NCI-H2227 (cell line): Measurements from ENCODE around the gene ACO2.
"Not testable (repeated sequence)": the region's sequence is repeated elsewhere in the genome, so short reads cannot be mapped to it uniquely, and the experiment has no call there.

Experiments used
- DNase-seq: peaks from one replicate; lab custom pipeline; 2025; ENCODE audit not compliant: unreplicated experiment; lab: John Stamatoyannopoulos, UW

ACO2 gene

DNA sequence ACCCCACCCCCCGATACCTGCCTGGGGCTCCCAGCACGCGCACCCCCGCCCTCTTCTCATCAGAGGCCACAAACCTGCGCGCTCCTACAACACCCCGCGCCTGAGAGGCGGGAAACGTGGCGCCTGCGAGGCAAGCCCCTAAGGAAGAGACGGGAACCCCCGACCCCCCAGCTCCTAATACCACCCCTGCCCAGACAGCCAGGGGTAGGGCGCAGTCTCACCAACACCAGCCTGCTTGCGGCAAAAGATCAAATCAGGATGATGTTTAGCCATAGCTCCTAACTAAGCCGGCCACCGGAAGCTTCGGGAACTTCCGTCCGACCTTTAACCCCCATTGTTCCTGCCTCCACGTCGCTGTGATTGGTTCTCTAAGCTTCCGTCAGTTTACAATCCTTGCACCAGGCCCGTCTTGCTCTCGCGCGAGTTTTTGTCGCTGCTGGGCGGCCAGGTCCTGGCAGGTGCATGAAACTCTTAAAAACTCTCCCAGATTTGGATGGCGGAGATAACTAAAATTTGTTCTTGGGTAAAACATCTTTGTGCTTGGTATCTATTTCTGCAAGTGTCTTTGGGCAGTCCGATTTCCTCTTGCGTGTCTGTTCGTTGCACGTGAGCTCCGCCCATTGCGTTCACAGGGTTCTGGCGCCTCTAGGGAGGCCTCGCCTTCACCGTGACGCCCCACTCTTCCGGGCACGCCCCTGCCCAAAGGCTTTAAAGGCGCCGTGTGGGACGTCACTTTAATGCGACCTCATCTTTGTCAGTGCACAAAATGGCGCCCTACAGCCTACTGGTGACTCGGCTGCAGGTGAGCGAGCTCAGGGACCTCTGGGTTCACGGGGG lies at the start of gene ACO2, which contains the start of gene PHF5A:
ACO2 (plus strand) TSS at position 737 of the 837 bp plus-strand sequence; CDS start at position 767, 30 bp downstream.
PHF5A (minus strand) TSS at position 312 of the 837 bp plus-strand sequence; CDS start at position 273, 39 bp downstream.
- DNase-seq: peak; percentile 96

DNA sequence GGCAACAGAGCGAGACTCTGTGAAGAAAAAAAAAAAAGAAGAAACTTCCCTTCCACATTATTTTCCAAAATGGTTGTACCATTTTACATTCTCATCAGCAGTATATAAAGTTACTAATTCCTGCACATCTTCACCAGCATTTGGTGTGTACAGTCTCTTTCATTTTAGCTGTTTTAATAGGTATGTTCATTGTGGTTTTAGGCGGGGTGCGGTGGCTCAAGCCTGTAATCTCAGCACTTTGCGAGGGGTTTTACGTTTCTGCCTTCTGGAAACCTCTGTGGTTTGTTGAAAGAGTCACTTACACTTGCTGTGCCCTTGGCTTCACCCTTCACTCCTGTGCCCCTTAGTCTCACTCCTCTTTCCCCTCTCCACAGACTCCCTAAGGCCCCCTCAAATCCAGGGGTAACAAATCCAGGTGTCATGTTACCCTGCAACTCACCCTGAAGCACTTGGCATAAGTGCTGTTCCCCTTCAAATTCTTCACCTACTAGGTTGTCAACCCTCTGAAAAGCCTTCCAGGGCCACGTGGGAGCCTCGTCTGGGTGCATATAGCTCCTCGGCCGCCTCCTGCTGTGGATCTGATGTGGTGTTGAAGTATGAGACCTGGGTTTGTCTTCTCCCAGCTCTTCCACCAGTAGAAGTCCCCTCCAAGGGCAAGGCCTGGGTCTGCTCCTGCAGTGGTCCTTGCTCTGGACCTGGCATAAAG lies 43.1 kb upstream of the ACO2 start:
- no peak for DNase-seq

- no peak for DNase-seq
These were observed 39.5 kb upstream of the ACO2 start for GRCh38 chr22:41429232-41429950.

DNA sequence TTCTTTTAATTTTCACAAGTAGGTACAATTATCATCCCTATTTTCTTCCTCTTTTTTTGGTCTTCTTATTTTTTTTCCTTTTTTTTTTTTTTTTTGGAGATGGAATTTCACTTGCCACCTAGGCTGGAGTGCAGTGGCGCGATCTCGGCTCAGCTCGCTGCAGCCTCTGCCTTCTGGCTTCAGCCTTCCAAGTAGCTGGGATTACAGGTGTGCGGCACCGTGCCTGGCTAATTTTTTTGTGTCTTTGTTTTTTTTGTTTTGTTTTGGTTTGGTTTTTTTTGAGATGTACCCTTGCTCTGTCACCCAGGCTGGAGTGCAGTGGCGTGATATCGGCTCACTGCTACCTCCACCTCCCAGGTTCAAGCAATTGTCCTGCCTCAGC lies 39.0 kb upstream of the ACO2 start:
- DNase-seq: no peak

DNA sequence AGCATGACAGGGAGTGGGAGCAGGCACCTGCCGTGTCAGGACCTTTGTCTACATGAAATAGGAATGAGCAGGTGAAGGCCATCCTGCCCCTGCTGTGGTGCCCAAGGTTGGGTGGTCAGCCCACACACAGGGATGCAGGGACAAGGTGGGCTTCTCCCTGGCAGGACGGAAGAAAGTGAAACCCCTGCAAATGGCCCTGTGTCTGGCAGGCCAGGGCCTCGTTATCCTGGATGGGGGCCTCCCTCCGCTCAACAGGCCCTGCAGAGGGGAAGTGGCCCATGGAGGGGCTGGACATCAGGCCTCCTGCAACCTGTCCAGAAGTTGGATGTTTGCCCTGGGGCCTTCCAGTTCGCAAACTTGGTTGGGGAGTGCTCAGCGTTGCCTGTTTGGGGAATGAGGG lies 37.3 kb upstream of the ACO2 start:
- no peak for DNase-seq

DNA sequence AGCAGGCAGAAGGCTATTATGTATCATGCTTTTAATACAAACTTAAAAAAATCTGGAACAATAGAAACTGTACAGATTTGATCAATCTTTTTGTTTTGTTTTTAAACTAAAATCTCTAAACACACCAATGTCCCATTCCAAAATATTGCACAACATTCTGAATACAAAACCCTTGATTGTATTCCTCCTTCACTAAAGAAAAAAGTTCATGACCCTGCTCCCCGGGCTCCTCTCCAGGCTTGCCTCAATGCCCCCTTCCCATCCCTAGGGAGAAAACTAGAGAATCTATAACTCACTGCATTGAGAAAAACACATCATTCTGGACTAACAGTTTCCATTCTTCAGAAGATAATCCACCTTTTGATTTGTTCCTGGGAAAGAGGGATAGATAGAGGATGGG lies 35.4 kb upstream of the ACO2 start:
- not testable (repeated sequence) for DNase-seq

DNA sequence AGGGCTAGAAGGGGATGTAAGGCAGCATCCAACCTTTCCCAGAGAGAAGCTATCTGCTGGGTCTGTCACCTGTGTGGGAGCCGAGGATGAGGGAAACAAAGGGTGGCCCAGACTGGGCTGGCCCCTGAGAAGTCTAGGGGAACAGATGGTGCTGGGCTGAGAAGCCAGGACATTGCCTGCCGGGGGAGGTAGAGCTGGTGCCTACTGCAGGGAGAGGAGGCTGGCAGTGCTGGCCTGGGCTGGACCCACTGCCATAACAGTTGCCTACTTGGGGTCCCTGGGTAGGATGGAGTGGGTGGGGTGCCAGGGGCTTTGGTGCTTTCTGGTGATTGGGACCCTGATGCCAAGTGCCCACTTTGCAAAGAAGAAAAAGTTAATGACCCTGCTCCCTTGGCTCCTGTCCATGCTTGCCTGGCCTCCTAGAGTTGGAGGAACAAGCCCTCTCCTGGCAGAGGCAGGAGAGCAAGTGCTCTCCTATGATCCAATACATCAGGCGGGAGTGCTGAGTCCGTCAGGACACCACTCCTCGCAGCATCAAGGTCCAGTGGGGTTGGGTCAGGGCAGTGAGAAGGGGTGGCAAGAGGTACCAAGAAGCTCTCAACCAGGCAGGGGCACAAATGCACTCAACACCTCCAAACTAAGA lies 34.4 kb upstream of the ACO2 start:
- DNase-seq: not testable (repeated sequence)

DNA sequence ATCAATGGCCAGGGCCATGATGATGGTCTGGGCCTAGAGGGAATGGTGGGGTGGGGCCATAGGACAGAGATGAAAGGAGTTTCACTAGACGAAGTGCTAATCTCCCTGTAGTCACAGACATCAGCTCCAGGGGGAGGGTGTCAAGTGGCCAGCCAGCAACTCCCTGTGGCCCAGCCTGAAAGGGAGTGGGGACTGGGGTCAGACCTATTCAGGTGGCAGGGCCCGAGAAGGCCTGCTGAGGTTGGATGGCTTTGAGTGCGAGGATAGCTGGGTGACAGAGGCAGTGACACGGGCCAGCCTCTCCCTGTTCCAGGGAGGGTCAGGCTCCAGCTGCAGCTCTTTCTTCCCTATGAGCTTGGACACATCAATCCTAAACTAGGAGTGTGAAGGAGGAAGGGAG lies 33.4 kb upstream of the ACO2 start:
- no peak for DNase-seq

DNA sequence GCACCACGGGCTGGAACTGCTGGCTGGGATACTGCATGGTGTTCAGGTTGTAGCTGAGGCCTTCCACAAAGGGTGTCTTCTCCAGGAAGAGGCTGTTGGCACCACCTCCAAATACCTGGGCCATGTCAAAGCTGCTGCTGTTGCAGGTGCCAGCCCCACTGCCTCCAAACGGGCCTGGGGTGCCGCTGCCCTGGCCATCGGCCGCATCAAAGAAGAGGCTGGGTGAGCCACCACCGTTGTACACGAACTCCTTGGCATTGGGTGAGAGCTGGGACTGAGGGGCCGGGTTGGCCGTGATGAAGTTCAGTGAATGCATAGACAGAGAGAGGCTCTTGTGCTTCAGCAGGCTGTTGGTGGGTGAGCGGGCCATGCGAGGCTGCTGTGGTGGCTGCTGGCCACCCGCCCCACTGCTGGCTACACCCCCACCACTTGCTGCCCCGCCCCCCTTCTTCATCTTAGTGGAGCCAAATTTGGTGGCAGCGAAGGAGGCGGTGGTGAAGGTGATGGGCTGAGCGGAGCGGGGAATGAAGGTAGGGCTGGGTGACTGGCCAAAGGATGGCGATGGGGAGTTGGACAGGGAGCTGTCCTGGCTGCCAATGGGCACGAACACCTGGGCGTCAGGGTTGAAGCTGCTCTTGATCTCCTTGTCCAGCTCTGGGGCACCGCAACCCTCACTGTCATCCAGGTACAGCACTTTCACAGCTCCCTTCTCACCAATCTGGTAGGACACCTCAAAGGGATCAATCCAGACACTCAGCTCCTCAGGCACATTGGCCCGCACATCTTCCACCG lies 32.4 kb upstream of the ACO2 start:
- no peak for DNase-seq

DNA sequence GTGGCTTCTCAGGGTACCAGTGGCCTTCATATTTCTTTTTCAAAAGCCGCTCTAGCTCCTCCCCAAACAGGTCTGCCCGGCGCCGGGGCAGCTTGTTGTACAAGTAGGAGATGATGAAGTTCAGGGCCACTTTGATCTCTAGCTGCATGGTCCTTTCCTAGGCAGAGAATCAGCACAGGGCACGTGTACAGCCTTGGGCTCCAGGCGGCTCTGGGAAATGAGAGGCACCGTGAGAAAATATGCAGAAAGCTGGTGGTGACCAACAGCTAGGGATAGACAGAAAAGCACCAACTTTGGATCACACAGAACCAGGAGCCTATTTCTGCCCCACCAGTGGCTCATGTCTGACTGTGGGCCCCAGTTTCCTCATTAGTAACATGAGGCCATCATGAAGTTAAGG lies 31.7 kb upstream of the ACO2 start:
- DNase-seq: no peak

- DNase-seq: not testable (repeated sequence)
These were observed 28.4 kb upstream of the ACO2 start for GRCh38 chr22:41440511-41440910.

GRCh38 chr22:41442240-41442792 lies 26.6 kb upstream of the ACO2 start:
- DNase-seq: no peak

DNA sequence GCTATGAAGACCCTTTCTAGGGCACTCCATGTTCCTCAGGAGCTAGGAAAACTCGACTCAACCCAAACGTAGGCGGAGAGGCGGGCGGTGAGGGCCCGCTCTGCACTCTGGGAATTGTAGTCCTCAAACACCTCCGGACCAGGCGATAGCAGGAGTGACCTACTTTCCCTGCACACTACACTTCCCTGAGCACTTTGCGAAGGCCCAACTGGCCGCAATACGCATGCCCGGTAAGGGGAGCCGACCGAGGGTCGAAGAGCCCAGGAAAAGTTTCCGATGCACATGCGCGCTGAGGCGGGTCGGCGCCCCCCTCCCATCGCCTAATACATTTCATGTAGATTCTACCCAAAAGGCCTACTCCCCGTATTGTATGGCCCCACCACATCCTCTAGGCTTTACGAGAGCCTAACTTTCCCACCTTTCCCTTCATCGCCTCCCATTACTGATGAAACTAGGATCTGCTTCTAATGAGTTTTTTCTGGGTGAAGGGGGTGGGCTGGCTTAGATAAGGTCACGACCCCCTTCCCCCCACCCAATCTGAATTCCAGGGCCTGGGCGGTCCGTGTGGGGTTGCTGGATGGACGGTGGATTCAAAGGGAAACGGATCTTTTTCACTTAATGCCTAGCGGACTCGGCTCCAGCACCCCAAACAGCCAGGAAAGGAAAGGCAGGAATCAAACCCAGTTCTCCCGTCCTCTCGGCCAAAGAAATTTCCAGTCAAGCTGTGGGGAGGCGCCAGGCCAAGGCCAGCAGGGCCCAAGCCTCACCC lies 24.4 kb upstream of the ACO2 start:
- peak; percentile 96 for DNase-seq

- DNase-seq: peak; percentile 11
These were observed 23.5 kb upstream of the ACO2 start for GRCh38 chr22:41445129-41446056.

- DNase-seq: peak; percentile 37
These were observed 22.8 kb upstream of the ACO2 start for GRCh38 chr22:41446057-41446501.

GRCh38 chr22:41446639-41447434 lies 22.1 kb upstream of the ACO2 start, which contains the start of gene TOB2:
TSS of gene TOB2 (minus strand) at chr22:41446801. CDS start at chr22:41437345, 9,456 bp downstream.
- DNase-seq: peak; percentile 93
